SHP77 treated with DMSO at 0.1 percent for 48 hours (cell line): ENCODE measurements around the gene PHETA1.
"Not testable (repeated sequence)": the region's sequence is repeated elsewhere in the genome, so short reads cannot be mapped to it uniquely, and the experiment has no call there.

ENCODE experiments used
- DNase-seq: peaks from one replicate; lab custom pipeline; 2025; lab: John Stamatoyannopoulos, UW

PHETA1 gene

DNA sequence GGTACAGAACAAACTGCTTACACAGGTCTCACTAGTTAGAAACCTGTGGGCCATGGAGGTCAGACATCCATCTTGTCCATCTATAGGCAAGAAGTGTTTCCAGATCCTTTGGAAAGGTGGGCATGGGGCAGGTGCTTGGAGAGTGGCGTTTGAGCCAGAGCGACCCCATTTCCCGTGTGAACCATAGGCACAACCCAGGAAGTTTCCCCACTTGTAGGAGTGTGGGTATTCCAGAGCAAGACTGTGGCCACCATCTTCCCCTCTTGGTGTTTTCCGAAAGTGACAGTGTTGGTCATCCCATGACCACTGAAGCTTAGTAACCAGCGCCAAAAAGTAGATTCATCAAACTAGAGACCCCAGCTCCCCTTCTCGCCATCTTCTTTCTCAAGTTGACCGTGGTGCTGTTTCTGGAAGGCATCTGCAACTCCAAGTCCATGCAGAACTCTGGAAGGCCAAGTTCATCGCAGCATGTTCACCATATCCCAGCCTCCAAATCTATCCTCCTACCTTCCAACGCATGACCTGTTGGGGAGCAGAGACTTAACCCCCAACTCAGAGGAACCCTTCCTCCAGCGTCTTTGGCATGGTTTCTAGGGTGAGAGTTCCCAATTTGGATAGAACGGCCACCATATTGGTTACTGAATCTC lies 19.7 kb downstream of the PHETA1 start:
- DNase-seq: no peak

DNA sequence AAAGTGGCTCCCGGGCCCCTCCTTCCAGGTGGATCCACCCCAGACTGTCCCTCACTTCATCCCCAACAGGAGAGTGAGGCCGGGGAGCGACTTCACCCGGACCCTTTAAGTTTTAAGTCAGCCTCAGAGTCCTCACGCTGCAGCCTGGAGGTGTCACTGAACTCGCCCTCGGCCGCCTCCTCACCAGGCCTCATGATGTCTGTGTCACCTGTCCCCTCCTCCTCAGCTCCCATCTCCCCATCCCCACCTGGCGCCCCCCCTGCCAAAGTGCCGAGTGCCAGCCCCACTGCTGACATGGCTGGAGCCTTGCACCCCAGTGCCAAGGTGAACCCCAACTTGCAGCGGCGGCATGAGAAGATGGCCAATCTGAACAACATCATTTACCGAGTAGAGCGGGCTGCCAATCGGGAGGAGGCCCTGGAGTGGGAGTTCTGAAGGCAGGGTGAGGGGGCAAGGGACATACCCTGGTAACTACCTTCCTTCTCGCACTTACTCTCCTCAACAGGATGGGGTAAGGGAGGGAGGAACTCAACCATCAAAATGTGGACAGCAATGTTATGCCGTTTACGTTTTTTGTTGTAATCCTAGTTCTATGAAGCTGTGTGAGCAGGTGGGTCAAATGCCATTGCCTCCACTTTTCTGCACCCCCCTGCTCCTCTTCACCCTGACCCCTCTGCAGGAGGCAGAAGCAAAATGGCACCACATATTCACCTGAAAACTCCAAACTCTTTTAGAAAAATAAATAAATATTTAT lies 20.8 kb downstream of the PHETA1 start:
- DNase-seq: no peak

GRCh38 chr12:111344254-111344875 lies 24.5 kb downstream of the PHETA1 start:
- no peak for DNase-seq

DNA sequence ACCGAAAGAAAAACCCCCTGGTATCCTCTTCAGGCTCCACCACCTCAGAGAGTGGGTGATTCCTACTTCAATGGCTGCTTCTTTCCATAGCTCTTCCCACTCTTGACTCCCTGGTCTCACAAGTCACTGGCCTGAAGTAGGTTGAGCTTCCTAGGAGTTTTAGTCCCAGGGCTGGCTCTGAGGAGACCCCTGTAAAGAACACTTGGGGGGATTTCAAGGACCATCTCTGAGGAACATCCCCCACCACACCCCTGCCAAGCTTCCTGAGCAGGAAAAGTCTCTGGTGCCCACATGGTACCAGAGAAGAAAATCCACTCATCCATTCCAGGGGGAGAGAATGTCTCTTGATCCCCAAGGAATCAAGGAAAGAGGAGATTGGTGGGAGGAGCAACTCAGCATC lies 25.7 kb downstream of the PHETA1 start:
- DNase-seq: no peak

DNA sequence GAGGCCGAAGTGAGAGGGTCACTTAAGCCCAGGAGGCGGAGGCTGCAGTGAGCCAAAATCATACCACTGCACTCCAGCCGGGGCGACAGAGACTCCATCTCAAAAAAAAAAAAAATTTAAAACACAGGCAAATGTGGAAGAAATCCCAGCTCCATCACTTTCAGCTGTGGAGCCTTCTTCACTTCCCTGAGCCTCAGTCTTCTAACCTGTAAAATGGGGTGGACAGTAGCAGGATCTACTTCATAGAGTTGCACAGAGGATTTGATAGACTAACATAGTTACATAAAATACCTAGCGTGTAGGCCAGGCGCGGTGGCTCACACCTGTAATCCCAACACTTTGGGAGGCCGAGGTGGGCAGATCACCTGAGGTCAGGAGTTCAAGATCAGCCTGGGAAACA lies 26.5 kb downstream of the PHETA1 start:
- no peak for DNase-seq

GRCh38 chr12:111341426-111342065 lies 27.3 kb downstream of the PHETA1 start:
- DNase-seq: no peak

DNA sequence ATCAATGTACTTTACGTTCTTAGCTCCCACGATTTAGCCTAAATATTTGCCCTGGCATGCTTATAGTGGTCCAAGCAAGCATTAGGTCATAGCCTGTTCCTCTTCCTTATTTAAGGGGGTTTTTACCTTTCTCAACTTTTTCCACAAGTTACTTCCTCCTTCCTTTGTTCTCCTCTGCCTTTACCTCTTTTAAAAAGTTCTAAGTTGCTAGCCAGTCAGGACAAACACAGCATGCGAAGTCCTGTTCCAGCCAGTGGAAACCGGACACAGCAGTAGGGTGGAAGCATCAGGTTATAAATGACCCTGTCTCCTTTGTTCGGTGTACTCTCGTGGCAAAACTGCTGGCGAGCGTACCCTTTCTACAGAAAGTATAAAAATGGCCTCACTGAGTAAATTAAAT lies 28.2 kb downstream of the PHETA1 start:
- DNase-seq: not testable (repeated sequence)

DNA sequence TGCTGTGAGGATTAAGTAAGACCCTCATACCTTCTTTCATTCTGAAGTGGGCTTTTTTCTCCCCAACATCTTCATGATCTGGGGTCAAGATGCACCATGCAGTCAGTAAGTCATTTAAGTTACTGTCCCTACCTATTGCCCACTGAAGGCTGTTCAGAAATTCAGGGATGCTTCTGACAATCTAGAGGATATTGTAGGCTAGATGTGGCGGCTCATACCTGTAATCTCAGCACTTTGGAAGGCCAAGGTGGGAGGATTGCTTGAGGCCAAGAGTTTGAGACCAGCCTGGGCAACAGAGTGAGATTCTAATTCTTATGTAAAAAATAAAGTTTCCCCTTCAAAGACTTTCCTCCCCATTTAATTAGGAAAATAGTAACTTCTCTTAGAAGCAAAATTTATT lies 28.7 kb downstream of the PHETA1 start:
- no peak for DNase-seq

GRCh38 chr12:111339321-111339938 lies 29.5 kb downstream of the PHETA1 start:
- DNase-seq: no peak

DNA sequence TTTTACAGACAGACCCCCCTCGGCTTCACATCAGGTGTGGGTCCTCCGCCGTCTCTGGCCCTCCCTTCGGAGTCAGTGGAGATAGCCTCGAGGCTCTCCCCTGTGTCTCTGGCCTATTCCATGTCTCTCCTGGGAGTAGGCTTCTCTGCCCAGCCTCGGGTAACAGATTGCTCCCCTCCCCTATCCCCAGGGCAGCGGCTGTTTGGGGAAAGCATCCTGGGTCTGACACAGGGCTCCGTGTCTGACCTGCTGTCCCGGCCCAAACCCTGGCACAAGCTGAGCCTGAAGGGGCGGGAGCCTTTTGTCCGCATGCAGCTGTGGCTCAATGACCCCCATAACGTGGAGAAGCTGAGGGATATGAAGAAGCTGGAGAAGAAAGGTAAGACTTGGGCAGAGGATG lies 30.8 kb downstream of the PHETA1 start:
- DNase-seq: no peak

DNA sequence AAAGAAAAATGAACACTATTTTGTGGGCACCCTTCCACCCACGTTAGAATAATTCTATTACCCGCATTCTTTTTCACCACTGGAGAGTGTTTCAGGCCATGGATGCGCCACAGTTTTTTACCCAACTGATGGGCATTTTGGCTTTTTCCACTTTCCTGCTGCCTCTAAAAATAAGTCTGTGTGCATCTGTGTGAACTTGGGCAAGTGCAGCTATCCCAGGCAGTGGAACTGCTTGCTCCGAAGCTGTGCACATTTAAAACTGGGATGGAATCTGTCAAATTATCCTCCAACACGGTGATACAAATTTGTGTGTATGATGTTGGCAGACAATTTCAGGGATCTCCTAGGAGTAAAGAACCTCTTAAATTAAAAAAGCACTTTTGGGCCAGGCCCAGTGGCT lies 31.5 kb downstream of the PHETA1 start:
- DNase-seq: no peak

- not testable (repeated sequence) for DNase-seq
Observed at GRCh38 chr12:111336411-111336810, 32.5 kb downstream of the PHETA1 start.

DNA sequence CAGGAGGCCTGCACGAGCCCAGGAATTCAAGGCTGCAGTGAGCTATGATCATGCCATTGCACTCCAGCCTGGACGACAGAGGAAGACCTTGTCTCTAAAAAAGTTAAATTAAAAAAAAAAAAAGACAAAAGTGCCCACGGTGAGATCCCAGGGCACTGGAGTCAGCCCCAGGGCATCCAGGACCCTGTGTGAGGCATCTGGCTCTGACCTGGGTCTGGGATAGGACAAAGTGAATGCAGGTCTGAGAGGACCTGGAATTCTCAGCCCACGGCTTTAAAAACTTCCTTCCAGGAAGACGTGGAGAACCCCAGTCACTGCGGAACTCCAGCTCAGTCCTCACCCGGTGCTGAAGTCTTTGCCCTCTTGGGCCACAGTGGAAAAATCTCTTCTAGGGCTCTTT lies 33.1 kb downstream of the PHETA1 start:
- no peak for DNase-seq

DNA sequence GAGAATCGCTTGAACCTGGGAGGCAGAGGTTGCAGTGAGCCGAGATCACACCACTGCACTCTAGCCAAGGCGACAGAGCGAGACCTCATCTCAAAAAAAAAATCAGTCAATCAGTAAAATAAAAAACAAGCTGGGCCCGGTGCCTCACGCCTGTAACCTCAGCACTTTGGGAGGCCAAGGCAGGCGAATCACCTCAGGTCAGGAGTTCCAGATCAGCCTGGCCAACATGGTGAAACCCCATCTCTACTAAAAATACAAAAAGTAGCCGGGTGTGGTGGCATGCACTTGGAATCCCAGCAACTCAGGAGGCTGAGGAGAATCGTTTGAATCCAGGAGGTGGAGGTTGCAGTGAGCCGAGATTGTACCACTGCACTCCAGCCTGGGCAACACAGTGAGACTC lies 33.6 kb downstream of the PHETA1 start:
- not testable (repeated sequence) for DNase-seq

- DNase-seq: no peak
Observed at GRCh38 chr12:111334393-111334915, 34.4 kb downstream of the PHETA1 start.

GRCh38 chr12:111330800-111331752 lies 37.8 kb downstream of the PHETA1 start:
- DNase-seq: peak; percentile 39

DNA sequence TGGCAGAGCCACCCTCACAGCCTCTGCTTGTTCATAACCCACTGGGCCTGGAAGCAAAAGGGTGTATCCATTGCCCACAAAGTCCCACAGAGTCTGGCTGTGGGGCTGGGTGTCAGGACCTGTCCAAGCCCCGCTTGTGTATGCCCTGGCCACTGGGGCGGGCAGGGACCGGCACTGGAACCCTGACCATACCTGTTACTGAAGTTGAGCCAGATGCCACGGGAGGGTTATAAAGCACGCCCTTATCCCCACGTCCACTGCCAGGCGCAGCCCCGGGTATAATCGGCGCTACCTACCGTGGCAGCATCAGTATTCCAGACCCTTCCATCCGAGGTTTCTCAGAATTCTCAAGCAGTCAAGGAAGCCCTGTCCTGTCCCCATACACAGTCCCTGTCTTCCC lies 40.8 kb downstream of the PHETA1 start:
- DNase-seq: no peak

- no peak for DNase-seq
Observed at GRCh38 chr12:111327474-111327873, 41.4 kb downstream of the PHETA1 start.

GRCh38 chr12:111322336-111323250 lies 46.3 kb downstream of the PHETA1 start:
- DNase-seq: no peak

DNA sequence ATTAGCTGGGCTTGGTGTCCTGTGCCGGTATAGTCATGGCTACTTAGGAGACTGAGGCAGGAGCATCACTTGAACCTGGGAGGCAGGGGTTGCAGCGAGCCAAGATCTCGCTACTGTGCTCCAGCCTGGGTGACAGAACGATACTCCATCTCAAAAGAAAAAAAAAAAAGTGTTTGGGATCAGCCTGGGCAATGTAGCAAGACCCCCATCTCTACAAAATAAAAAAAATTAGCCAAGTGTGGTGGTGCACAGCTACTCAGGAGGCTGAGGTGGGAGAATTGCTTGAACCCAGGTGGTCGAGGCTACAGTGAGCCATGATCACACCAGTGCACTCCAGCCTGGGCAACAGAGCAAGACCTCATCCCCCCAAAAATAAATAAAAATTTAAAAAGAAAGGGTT lies 47.6 kb downstream of the PHETA1 start:
- DNase-seq: no peak
